ENCODE measurements around the gene SLC25A3. TPM values are rescaled to one million over a fixed set of nuclear protein-coding genes. Genes with fewer than 3 reads are reported as not detected.

Gene SLC25A3
- total and polyA plus RNA-seq, 2 donors (not counting 1 experiment from before 2014, with no cell fraction given) = 276 to 304 TPM

- H3K27ac Mint-ChIP-seq = peak overlapping the region; percentile 59
Measured at GRCh38 chr12:98646294-98647090, 53.0 kb downstream of the SLC25A3 start.

More at GRCh38 chr12:98646294-98647090, 53.0 kb downstream of the SLC25A3 start:
- DNase-seq (peak; percentile 15), ATAC-seq (ENCODE audit: low read depth) (no peak)
- Histone ChIP-seq H3K27me3 (replicated peaks in 1 of 4; ENCODE audit: control extremely low read depth in 1 of 4, control insufficient read depth in 3 of 4, insufficient read depth in 4 of 4, low read length in 3 of 4) (no peaks in the 10 kb centered on the region), H3K79me2 (ENCODE audit: control insufficient read depth, insufficient read depth, low read length) (peaks cover 50% of the 10 kb centered on the region), H3K9ac (ENCODE audit: low read length) (peak overlapping the region; percentile 89), H4K20me1 (ENCODE audit: control insufficient read depth, insufficient read depth, low read length, poor library complexity, severe bottlenecking) (no peaks in the 10 kb centered on the region), H3K9me3 (ENCODE audit: control extremely low read depth in 1 of 3, control insufficient read depth in 2 of 3, insufficient read depth in 1 of 3, low read length in 2 of 3) (peaks cover 0 to 1% (median 0%) of the 10 kb centered on the region in 3 donors), H3K4me3 (ENCODE audit: control extremely low read depth in 1 of 5, extremely low read depth in 1 of 5, insufficient read depth in 1 of 5, low read depth in 2 of 5, low read length in 4 of 5) (peak overlapping the region; percentile 84 to 99 (median 92)), H2AFZ (ENCODE audit: insufficient read depth, low read depth, low read length, poor library complexity, severe bottlenecking) (no peak overlapping the region), H3K27ac (ENCODE audit: low read length in 2 of 2) (no peak overlapping the region), H3K4me2 (replicated peaks; ENCODE audit: low read depth, low read length, poor library complexity, severe bottlenecking) (peak overlapping the region; percentile 95), H3K36me3 (replicated peaks in 1 of 2; ENCODE audit: control extremely low read depth in 1 of 2, control insufficient read depth in 1 of 2, extremely low read depth in 1 of 2, insufficient read depth in 2 of 2, low read length in 1 of 2) (peaks cover 11% of the 10 kb centered on the region in 2 experiments), H3K4me1 (ENCODE audit: control insufficient read depth in 2 of 2, insufficient read depth in 2 of 2, low read length in 2 of 2) (peaks cover 13 to 14% of the 10 kb centered on the region in 2 donors)
- POLR2A ChIA-PET = interaction anchor here (0.6 to 3.2 kb wide), 3 partner anchors 23 to 53 kb away, joined by 3 to 21 read pairs (median 10); partner anchors contain the start of gene SLC25A3
- 3% methylated on average over 3 of the region's 8 CpGs for WGBS (ENCODE audit: insufficient coverage)
- H3K4me1 Mint-ChIP-seq = peaks cover 23% of the 10 kb centered on the region
- no peaks in the 10 kb centered on the region for H3K27me3 Mint-ChIP-seq
- TF ChIP-seq CTCF (IDR thresholded peaks at IDR 0.05) (no peak), EZH2 (IDR thresholded peaks at IDR 0.05; ENCODE audit: borderline replicate concordance, insufficient read depth, low read depth, low read length, poor library complexity, severe bottlenecking) (no peak)
- CTCF ChIA-PET = interaction anchor here (0.7 to 4.9 kb wide), 5 partner anchors 32 to 156 kb away, joined by 3 to 29 read pairs (median 7); partner anchors contain the start of gene SLC25A3
- intact Hi-C loops (cut with micrococcal nuclease) = no loop called here
- H3K4me3 Mint-ChIP-seq = peak overlapping the region; percentile 96
- no peaks in the 10 kb centered on the region for H3K9me3 Mint-ChIP-seq (ENCODE audit: insufficient read depth)
